Measurements from ENCODE around the gene ESRRA. TPM values are rescaled to one million over a fixed set of nuclear protein-coding genes. Genes with fewer than 3 reads are reported as not detected.

The ESRRA gene
- total RNA-seq, 1 donor from 2014 or later: 17.4 TPM

- DNase-seq (ENCODE audit: low spot score) (no peak), ATAC-seq (peak; percentile 3)
- intact Hi-C loops (cut with DNase I): no loop called here
Measured at GRCh38 chr11:64268893-64269539, 36.3 kb upstream of the ESRRA start.

GRCh38 chr11:64269540-64270220 lies 35.6 kb upstream of the ESRRA start:
- peak; percentile 92 for ATAC-seq
- intact Hi-C loops (cut with DNase I): no loop called here
- DNase-seq (ENCODE audit: low spot score): peak; percentile 98

DNA sequence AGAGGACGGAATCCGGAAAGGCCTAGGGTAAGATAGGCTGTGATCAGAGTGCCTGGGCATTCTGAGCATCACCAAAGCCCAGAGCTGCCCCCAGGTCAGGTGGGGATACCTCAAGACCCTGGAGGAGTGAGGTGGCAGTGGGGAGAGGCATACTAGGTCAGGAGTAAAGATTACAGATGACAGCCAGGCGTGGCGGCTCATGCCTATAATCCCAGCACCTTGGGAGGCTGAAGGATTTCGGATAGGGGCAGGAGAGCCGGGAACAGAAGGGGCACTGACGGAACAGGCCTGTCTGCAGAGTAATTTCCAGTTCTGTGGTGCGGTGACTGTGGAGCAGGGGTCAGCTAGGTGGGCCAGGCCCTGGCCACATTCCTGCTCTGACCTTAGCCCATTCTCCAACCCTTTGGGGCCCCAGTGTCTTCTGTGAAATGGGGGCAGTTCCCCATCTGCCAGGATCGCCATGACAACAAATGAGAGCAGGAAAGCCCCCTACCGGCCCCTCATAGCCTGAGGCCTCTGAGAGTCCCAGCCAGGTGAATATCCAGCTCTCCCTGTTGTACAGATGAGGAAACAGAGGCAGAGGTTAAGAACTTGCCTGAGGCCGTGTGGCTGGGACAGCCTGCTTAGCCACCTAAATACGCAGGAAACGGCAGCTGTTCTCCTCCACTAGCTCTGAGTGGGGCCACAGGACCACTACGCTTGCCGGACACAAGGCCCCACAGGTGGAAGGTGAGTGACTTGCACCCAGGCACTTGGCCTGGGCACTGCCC lies 30.1 kb upstream of the ESRRA start:
- intact Hi-C loops (cut with DNase I): no loop called here
- ATAC-seq (no peak), DNase-seq (ENCODE audit: low spot score) (no peak)

DNA sequence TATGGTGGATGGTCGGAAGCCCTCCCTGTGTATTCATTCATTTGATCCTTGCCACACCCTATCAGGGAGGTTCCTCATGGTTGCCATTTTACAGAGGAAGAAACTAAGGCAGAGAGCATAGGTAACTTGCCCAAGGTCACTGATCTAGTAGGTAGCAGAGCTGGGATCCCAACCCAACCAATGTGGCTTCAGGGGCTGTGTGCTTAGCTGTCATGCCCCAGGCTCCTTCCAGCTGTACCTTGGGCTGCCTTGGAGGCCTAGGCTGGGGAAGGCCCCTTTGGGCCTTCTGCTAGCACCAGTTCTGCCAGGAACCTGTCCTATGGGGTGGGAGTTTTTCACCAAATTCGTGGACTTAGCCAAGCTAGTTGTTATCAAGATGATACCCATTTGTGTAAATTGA lies 29.5 kb upstream of the ESRRA start:
- intact Hi-C loops (cut with DNase I): no loop called here
- DNase-seq (ENCODE audit: low spot score) (no peak), ATAC-seq (no peak)

- ATAC-seq: no peak
Measured at GRCh38 chr11:64276653-64277431, 28.5 kb upstream of the ESRRA start.

DNA sequence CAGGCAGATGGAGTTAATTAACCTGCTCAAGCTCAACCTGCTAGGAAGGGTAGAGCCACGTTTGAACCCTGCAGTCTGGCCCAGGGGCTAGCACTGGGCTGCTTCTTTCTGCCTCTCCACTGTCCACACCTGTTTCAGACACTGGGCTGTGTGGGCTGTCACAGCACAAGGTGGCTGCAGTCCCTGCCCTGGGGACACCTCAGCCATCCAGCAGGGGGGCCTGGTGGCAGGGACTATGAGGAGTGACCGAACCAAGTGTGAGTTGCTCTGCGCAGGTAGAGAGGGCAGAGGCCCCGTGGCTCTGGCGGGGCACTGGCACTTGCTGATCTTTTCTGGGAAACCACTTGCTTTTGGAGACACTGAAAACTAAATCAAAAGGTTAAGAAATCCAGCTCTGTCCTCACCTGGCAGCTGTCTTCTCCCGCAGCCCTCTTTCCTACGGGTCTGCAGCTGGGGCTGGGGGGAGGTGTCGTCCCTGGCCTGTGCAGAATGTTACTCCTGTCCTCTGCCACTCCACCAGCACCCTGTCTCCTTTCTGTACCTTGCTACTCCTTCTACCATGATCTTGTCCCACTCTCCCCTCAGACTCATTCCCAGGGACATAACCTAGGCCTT lies 26.6 kb upstream of the ESRRA start:
- ATAC-seq: no peak
- intact Hi-C loops (cut with DNase I): no loop called here
- DNase-seq (ENCODE audit: low spot score): no peak

More at GRCh38 chr11:64276653-64277431, 28.5 kb upstream of the ESRRA start:
- intact Hi-C loops (cut with DNase I): no loop called here
- no peak for DNase-seq (ENCODE audit: low spot score)

DNA sequence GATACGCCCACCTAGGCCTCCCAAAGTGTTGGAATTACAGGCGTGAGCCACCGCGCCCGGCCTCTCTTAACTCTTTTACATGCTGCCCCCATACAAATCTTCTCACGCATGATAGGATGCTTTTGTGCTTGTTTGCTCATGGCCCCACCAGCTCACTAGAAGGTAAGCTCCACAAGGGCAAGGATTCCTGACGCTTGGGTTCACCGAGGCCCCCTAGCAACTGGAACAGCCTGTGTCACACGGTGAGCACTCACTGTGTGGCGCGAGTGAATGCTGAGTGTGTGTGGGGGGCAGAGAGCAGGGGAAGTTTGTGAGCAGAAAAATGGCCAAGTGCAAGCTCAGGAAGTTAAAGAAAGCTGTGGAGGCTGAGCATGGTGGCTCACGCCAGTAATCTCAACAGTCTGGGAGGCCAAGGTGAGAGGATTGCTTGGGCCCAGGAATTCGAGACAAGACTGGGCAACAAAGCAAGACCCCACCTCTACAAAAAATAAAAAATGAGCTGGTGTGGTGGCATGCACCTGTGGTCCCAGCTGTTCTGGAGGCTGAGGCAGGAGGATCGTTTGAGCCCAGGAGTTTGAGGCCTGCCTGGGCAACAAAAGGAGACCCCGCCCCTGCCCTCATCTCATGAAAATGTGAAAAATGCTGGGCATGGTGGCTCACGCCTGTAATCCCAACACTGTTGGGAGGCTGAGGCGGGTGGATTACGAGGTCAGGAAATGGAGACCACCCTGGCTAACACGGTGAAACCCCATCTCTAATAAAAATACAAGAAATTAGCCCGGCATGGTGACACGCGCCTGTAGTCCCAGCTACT lies 23.2 kb upstream of the ESRRA start:
- ATAC-seq: no peak

GRCh38 chr11:64283092-64283491 lies 22.2 kb upstream of the ESRRA start:
- DNase-seq (ENCODE audit: low spot score) (no peak), ATAC-seq (no peak)
- intact Hi-C loops (cut with DNase I): no loop called here

More for the DNA sequence above, 23.2 kb upstream of the ESRRA start:
- DNase-seq (ENCODE audit: low spot score): no peak
- intact Hi-C loops (cut with DNase I): no loop called here

DNA sequence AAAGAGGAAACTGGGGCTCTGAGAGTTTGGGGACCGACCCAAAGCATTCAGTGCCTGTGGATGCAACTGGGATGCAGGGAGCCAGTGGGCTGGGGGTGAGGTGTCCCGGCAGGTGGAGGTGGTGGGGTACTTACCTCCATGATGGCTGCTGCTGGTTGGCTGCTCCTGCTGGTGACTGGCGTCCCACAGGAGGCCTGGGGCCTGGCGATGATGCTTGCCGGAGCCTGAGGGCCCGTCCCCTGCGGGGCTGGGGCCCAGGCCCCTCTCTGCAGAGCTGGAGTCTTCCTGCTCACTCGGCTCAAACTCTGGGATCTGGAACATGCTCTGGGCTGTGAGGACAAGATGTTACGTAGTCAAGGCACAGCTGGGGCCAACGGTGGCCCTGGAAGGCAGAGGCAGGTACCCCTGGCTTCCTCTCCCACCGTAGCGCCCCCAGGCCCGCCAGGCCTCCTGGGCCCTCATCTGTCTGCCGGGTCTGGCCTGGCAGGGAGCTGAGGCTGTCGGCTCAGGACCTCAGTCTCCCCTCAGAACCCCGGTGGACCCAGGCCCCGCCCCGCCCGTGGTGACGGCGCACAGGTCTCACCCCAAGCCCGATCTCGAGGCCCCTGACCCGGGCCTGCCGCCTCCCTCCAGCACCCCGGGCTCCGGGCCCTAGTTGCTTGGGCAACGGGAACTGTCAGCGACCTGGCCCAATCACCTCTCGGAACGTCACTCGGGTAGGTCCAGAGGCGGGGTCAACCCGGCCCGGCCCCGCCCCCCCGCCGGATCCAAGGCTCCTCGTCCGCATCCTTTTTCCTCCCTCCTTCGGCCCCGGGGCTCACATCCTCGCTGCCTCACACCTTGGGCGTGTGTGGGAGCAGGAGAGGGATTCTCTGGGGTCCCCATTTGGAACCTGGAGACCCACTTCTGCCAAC lies 21.0 kb upstream of the ESRRA start, which contains the start of gene BAD:
BAD (minus strand) TSS at position 618 of the 914 bp plus-strand sequence; CDS start at position 321, 297 bp downstream.
- intact Hi-C loops (cut with DNase I): no loop called here
- ATAC-seq (peak; percentile 97), DNase-seq (ENCODE audit: low spot score) (peak; percentile 98)

DNA sequence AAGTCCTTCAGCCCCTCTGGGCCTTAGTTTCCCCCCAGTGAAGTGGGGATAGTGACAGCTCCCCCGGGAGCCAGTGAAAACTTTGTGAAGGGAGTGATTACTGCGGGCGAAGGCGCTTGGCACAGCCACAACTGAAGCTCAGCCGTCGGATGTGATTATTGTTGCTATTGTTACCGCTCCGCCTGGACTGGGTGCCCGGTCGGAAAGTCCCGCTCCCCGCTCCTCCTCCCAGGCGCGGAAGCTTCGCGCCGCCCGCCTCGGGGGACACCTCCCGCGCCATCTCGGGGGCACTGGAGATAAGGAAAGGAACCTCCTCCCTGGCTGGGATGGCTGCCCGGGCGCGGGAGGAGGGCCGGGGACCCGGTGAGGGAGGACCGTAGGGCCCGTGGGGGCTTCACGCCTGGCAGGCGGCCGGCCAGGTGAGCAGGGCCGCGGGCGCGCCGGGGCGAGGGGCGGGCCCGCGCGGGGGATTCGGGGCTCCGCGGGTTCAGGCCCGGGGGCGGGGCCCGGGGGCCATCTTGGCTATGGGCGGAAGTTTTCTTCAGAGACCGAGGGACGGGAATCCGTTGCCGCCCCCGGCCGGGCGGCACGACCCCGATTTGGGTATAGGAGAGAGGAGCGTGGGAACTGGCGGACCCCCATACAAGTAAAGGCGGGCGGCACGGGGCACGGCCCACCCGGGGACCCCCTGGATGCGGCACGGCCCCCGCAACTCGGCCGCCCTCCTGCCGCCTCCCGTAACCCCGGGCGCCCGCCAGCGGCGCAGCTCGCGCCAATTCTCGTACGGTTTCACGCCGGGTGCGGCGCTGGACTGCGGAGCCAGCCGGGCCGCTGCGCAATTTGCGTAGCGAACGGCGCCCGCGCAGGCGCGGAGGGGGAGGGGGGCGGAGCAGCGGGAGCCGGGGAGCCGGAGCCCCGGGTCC lies 20.1 kb upstream of the ESRRA start, which contains the start of gene GPR137:
GPR137 (plus strand) TSS at position 887 of the 923 bp plus-strand sequence. CDS start 677 bp downstream, outside the sequence.
- intact Hi-C loops (cut with DNase I): no loop called here
- ATAC-seq (peak; percentile 59), DNase-seq (ENCODE audit: low spot score) (peak; percentile 93)

DNA sequence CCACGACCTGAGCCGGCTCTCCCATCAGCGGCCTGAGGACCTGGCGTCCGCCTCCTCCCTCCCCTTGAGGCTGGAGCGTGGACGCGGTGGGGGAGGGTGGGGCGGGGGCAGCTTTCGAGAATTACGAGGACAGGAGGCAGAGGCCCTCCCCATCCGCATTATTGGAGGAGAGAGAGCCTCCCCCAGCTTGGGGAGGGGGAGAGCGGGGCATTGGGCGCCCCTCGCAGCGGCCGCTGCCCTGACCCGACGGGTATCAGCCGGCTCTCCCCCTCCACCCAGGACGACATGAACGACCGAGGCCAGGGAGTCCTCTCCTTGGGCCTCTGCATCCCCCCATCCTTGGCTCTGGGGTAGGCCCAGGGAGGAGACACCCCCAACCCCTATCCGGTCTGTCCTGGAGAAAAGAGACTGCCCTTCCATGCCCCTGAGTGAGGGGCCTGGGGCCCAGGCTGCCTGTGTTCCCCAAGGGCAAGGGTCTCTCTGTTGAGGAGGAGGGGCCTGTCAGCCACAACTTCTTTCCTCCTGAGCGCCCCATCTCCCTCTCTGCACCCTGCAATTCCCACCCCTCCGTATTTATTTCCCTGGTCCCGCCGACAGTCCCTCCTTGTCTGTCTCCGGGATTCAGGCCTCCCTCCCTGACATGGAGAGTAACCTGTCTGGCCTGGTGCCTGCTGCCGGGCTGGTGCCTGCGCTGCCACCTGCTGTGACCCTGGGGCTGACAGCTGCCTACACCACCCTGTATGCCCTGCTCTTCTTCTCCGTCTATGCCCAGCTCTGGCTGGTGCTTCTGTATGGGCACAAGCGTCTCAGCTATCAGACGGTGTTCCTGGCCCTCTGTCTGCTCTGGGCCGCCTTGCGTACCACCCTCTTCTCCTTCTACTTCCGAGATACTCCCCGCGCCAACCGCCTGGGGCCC lies 19.2 kb upstream of the ESRRA start:
- intact Hi-C loops (cut with DNase I): no loop called here
- ATAC-seq: peak; percentile 1
- DNase-seq (ENCODE audit: low spot score): no peak

- no peak for DNase-seq (ENCODE audit: low spot score)
- intact Hi-C loops (cut with DNase I): no loop called here
Measured at GRCh38 chr11:64286801-64287159, 18.5 kb upstream of the ESRRA start.

DNA sequence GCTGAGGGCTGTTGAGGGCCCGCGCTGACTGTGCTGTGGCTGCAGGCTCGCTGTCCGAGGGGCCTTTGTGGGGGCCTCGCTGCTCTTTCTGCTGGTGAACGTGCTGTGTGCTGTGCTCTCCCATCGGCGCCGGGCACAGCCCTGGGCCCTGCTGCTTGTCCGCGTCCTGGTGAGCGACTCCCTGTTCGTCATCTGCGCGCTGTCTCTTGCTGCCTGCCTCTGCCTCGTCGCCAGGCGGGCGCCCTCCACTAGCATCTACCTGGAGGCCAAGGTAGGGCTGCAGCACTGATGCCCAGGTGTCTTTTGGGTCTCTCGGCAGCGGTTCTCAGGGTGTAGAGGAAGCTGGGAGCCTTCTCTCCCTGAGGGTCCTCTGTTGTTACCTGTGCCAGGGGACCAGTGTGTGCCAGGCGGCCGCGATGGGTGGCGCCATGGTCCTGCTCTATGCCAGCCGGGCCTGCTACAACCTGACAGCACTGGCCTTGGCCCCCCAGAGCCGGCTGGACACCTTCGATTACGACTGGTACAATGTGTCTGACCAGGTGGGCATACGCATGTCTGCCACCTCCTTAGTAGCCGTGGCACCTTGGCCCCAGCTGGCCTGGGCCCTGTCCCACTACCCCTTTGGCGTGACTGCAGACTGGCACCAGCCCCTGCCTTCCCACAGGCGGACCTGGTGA lies 17.5 kb upstream of the ESRRA start:
- intact Hi-C loops (cut with DNase I): no loop called here
- DNase-seq (ENCODE audit: low spot score) (peak; percentile 58), ATAC-seq (no peak)

More at GRCh38 chr11:64286801-64287159, 18.5 kb upstream of the ESRRA start:
- no peak for ATAC-seq

DNA sequence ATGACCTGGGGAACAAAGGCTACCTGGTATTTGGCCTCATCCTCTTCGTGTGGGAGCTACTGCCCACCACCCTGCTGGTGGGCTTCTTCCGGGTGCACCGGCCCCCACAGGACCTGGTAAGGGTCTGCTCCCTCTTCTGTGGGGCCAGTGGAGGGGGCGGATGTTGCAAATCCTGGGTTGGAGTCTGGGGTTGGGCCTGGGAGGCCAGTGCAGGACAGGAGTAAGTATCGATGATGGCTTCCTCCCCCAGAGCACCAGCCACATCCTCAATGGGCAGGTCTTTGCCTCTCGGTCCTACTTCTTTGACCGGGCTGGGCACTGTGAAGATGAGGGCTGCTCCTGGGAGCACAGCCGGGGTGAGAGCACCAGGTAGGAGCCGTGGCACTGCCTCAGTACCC lies 17.0 kb upstream of the ESRRA start:
- ATAC-seq: no peak
- DNase-seq (ENCODE audit: low spot score): peak; percentile 58
- intact Hi-C loops (cut with DNase I): no loop called here
